Panc1 (cell line): ENCODE measurements around the gene CASP3. TPM values are rescaled to one million over a fixed set of nuclear protein-coding genes. Genes with fewer than 3 reads are reported as not detected.
"Not testable (repeated sequence)": the region's sequence is repeated elsewhere in the genome, so short reads cannot be mapped to it uniquely, and the experiment has no call there.

Source experiments
- ATAC-seq: fragments of 200-7000 bp; cut with Tn5 transposase; 2 replicates; pipeline ENCODE4 v1.9.1; 2020; ENCODE audit warnings: mild to moderate bottlenecking, moderate library complexity
- BruUV-seq: library from RNA; stranded (reverse); fragments of 400-500 nt; replicated peaks from 2 replicates; lab custom pipeline; 2021; lab: Mats Ljungman, UMichigan
- CTCF ChIA-PET: fragments of 300-600 bp; sonication (Branson Sonifier 250); formaldehyde crosslinking; loops from one replicate; lab custom pipeline; 2022; ENCODE audit warnings: antibody characterized with exemption; lab: Charles Lee
- POLR2A ChIA-PET: fragments of 300-600 bp; sonication (Branson Sonifier 250); formaldehyde crosslinking; loops from one replicate; lab custom pipeline; 2022; ENCODE audit warnings: antibody characterized with exemption; lab: Charles Lee
- DNase-seq: peaks from one replicate; pipeline ENCODE4 v3.0.0-alpha.2; 2010; ENCODE audit warnings: low read depth, low spot score
- H3K27ac ChIP-seq: 2 replicates; pipeline ENCODE4 v1.5.1; 2011; ENCODE audit warnings: mild to moderate bottlenecking, low read length, inconsistent platforms
- H3K27me3 ChIP-seq: fragments of 200-500 bp; sonication (Bioruptor generic); 2 replicates; pipeline ENCODE4 v1.6.0; 2014; ENCODE audit warnings: low read length, inconsistent platforms; ENCODE audit not compliant: control insufficient read depth, insufficient read depth
- H3K36me3 ChIP-seq: fragments of 200-500 bp; sonication (Bioruptor generic); 2 replicates; pipeline ENCODE4 v1.5.1; 2014; ENCODE audit warnings: inconsistent platforms, mild to moderate bottlenecking, low read length, moderate library complexity; ENCODE audit not compliant: control insufficient read depth, insufficient read depth
- H3K4me1 ChIP-seq: 2 replicates; pipeline ENCODE4 v1.5.1; 2011; ENCODE audit warnings: inconsistent platforms, mild to moderate bottlenecking, low read length, moderate library complexity; ENCODE audit not compliant: control insufficient read depth, insufficient read depth
- H3K4me3 ChIP-seq, 2 experiments: 2 replicates each; pipeline ENCODE4 v1.5.1; 2011 to 2012; ENCODE audit warnings: low read depth in 2 of 2, low read length in 2 of 2, mild to moderate bottlenecking in 2 of 2, inconsistent platforms in 1 of 2, moderate library complexity in 1 of 2
- H3K9me3 ChIP-seq: fragments of 200-500 bp; sonication (Bioruptor generic); 2 replicates; pipeline ENCODE4 v1.5.1; 2014; ENCODE audit warnings: low read depth, mild to moderate bottlenecking, inconsistent platforms, low read length, moderate library complexity; ENCODE audit not compliant: control insufficient read depth, insufficient read depth
- POLR2AphosphoS5 ChIP-seq: IDR thresholded peaks from 2 replicates; pipeline ENCODE4 v1.6.1; 2012; ENCODE audit warnings: mild to moderate bottlenecking, low read depth, low read length, moderate library complexity
- SIN3A ChIP-seq: IDR thresholded peaks from 2 replicates; pipeline ENCODE4 v1.6.1; 2012; ENCODE audit warnings: low read depth, mild to moderate bottlenecking, low read length, moderate library complexity, borderline replicate concordance; ENCODE audit not compliant: insufficient read depth
- TCF7L2 ChIP-seq: IDR thresholded peaks from 2 replicates; pipeline ENCODE4 v1.6.1; 2011; ENCODE audit warnings: mild to moderate bottlenecking, low read depth, low read length, inconsistent platforms
- in situ Hi-C: cut with HindIII; loops from 2 replicates; pipeline ENCODE4 v1.10.0; 2016; ENCODE audit warnings: low sequenced_read_pairs, low pct_unique_long_range_greater_than_20kb
- intact Hi-C: fragments of 100-400 bp; cut with micrococcal nuclease; formaldehyde crosslinking; loops from one replicate; pipeline ENCODE4 v1.10.0; 2022; ENCODE audit not compliant: unreplicated experiment
- total RNA-seq: library from RNA; stranded (reverse); gene quantifications from one replicate; pipeline ENCODE4 v1.2.1, GENCODE V29; 2021; ENCODE audit not compliant: unreplicated experiment
- TF ChIP-seq, protein P1 (sequence below), 2 experiments: IDR thresholded peaks; 2 replicates each; pipeline ENCODE4 v1.6.1; 2011 to 2012; ENCODE audit warnings: low read depth in 2 of 2, control low read depth in 1 of 2, low read length in 1 of 2, mild to moderate bottlenecking in 1 of 2, moderate library complexity in 1 of 2; ENCODE audit not compliant: insufficient read depth in 1 of 2
- TF ChIP-seq, protein P2 (sequence below): fragments of 450-650 bp; IDR thresholded peaks from 2 replicates; pipeline ENCODE4 v1.5.1; 2017; ENCODE audit warnings: mild to moderate bottlenecking

Gene CASP3
- total RNA-seq, 1 experiment from 2014 or later: 24.3 TPM

DNA sequence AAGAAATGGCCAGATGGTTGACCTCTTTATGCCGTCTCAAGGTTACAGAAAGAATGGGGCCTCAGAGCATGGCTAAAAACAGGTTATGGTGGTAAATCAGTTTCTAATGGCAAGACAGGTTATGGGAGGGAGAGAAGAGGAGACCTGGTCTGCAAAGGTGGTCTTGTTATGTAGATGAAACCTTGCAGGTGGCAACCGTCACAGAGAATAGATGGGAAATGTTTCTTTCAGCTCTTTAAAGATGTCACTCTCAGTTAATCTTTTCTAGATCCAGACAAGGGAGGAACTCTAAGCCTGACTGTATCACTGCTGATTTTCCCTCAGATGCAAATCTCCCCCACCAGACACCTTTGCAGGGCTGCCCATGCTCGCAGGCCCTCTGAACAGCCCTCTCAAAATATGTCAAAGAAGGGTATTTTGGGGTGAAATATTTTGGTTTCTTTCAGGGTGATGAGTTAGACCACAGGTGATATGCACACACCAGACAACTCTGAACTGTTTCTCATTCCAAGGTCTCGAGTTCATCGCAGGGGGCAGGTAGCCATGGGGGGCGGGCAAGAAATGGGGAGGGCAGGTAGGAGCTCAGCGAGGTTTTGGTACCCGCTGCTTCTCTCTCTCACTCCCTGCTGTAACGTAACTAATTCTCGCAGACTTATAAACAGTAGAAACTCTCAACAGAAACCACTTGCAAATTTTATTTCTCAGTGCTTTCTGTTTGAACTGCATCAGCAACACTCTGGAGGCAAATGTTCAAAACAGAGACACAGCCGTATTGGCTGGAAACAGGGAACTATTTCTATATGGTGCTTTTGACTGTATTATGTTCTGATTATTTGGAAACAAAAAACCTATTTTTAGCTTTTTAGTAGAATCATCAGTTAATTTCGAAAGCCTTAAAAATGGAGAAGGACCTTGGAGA lies 32.4 kb downstream of the CASP3 start:
- ATAC-seq: no peak
- no peaks in the 10 kb centered on the region for H3K27me3 ChIP-seq
- no peaks in the 10 kb centered on the region for H3K4me1 ChIP-seq
- no peak overlapping the region for H3K4me3 ChIP-seq
- no peaks in the 10 kb centered on the region for H3K36me3 ChIP-seq
- intact Hi-C loops (loop anchor here (10.0 kb wide), 1 partner anchor 62 kb away; no protein-coding TSS in a partner anchor), in situ Hi-C loops (no loop called here)
- TF ChIP-seq SIN3A (no peak), TCF7L2 (no peak), POLR2AphosphoS5 (no peak)
- TF ChIP-seq, protein P1, sequence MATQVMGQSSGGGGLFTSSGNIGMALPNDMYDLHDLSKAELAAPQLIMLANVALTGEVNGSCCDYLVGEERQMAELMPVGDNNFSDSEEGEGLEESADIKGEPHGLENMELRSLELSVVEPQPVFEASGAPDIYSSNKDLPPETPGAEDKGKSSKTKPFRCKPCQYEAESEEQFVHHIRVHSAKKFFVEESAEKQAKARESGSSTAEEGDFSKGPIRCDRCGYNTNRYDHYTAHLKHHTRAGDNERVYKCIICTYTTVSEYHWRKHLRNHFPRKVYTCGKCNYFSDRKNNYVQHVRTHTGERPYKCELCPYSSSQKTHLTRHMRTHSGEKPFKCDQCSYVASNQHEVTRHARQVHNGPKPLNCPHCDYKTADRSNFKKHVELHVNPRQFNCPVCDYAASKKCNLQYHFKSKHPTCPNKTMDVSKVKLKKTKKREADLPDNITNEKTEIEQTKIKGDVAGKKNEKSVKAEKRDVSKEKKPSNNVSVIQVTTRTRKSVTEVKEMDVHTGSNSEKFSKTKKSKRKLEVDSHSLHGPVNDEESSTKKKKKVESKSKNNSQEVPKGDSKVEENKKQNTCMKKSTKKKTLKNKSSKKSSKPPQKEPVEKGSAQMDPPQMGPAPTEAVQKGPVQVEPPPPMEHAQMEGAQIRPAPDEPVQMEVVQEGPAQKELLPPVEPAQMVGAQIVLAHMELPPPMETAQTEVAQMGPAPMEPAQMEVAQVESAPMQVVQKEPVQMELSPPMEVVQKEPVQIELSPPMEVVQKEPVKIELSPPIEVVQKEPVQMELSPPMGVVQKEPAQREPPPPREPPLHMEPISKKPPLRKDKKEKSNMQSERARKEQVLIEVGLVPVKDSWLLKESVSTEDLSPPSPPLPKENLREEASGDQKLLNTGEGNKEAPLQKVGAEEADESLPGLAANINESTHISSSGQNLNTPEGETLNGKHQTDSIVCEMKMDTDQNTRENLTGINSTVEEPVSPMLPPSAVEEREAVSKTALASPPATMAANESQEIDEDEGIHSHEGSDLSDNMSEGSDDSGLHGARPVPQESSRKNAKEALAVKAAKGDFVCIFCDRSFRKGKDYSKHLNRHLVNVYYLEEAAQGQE (IDR thresholded peaks at IDR 0.05; ENCODE audit: insufficient read depth in 1 of 2, low read depth in 2 of 2, low read length in 1 of 2): no peak
- TF ChIP-seq, protein P2, sequence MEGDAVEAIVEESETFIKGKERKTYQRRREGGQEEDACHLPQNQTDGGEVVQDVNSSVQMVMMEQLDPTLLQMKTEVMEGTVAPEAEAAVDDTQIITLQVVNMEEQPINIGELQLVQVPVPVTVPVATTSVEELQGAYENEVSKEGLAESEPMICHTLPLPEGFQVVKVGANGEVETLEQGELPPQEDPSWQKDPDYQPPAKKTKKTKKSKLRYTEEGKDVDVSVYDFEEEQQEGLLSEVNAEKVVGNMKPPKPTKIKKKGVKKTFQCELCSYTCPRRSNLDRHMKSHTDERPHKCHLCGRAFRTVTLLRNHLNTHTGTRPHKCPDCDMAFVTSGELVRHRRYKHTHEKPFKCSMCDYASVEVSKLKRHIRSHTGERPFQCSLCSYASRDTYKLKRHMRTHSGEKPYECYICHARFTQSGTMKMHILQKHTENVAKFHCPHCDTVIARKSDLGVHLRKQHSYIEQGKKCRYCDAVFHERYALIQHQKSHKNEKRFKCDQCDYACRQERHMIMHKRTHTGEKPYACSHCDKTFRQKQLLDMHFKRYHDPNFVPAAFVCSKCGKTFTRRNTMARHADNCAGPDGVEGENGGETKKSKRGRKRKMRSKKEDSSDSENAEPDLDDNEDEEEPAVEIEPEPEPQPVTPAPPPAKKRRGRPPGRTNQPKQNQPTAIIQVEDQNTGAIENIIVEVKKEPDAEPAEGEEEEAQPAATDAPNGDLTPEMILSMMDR: no peak
- H3K9me3 ChIP-seq: no peaks in the 10 kb centered on the region
- no TSS peak for BruUV-seq
- no peak for DNase-seq
- CTCF ChIA-PET: no interaction called here
- H3K27ac ChIP-seq: no peak overlapping the region
- POLR2A ChIA-PET: no interaction called here

DNA sequence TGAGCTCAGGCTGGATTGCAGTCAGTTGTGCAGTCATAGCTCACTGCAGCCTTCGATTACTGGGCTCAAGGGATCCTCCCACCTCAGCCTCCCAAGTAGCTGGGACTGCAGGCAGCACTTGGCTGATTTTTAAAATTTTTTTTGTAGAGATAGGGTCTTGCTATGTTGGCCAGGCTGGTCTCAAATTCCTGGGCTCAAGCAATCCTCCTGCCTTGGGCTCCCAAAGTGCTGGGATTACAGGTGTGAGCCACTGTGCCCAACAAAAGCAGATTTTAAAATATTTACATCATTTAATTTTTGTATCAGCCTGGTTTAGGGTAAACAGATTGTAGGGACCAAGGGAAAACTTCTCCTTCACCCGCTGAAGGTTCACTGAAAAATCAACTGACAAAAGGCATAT lies 33.1 kb downstream of the CASP3 start:
- not testable (repeated sequence) for ATAC-seq

DNA sequence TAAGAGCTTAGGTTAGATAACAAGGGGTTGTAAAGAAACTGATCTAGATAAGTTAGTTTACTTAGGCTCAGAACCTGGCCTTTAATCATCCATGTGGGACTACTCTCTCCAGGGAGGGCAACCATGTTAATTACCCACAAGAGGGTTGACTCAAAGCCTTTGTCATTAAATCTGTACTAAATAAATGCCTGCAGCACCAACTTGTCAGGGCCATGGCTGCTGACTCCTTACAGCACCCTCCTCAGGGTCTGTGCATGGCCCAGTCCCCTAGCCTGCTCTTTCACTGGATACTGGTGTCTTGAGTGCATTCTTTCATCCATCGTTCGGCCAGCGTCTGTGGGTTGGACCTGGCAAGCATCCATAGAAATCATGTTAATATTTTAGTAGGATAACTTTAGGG lies 34.7 kb downstream of the CASP3 start:
- no TSS peak for BruUV-seq
- Histone ChIP-seq H3K4me1 (no peaks in the 10 kb centered on the region), H3K36me3 (no peaks in the 10 kb centered on the region), H3K27me3 (no peaks in the 10 kb centered on the region), H3K4me3 (no peak overlapping the region), H3K9me3 (no peaks in the 10 kb centered on the region), H3K27ac (no peak overlapping the region)
- ATAC-seq (no peak), DNase-seq (no peak)
- in situ Hi-C loops (no loop called here), intact Hi-C loops (loop anchor here (10.0 kb wide), 1 partner anchor 60 kb away; no protein-coding TSS in a partner anchor)
- POLR2A ChIA-PET: no interaction called here
- TF ChIP-seq POLR2AphosphoS5 (no peak), SIN3A (no peak), TCF7L2 (no peak)
- TF ChIP-seq, protein P1 (IDR thresholded peaks at IDR 0.05; ENCODE audit: insufficient read depth in 1 of 2, low read depth in 2 of 2, low read length in 1 of 2): no peak
- TF ChIP-seq, protein P2: no peak
- CTCF ChIA-PET: no interaction called here

More for the DNA sequence above, 33.1 kb downstream of the CASP3 start:
- CTCF ChIA-PET, BruUV-seq, H3K4me1 ChIP-seq, H3K9me3 ChIP-seq, H3K27ac ChIP-seq, POLR2A ChIA-PET, in situ Hi-C loops, DNase-seq, H3K27me3 ChIP-seq, H3K4me3 ChIP-seq, H3K36me3 ChIP-seq: not testable (repeated sequence)
- intact Hi-C loops: loop anchor here (10.0 kb wide), 1 partner anchor 61 kb away; no protein-coding TSS in a partner anchor
